Chondrocyte (in vitro differentiated cells): Measurements from ENCODE around the gene KRT13. TPM values are rescaled to one million over a fixed set of nuclear protein-coding genes. Genes with fewer than 3 reads are reported as not detected.

Experiments used
- DNase-seq: peaks from one replicate; pipeline ENCODE4 v3.0.0; 2021; ENCODE audit warnings: mixed read lengths, low spot score
- H3K27ac Mint-ChIP-seq: one replicate; pipeline ENCODE4 v1.8.0; 2021; ENCODE audit warnings: mild to moderate bottlenecking, moderate library complexity, mixed read lengths; ENCODE audit not compliant: unreplicated experiment
- H3K27me3 Mint-ChIP-seq: 2 replicates; pipeline ENCODE4 v1.8.0; 2021; ENCODE audit warnings: low read depth, mixed read lengths
- H3K36me3 Mint-ChIP-seq: 2 replicates; pipeline ENCODE4 v1.8.0; 2021; ENCODE audit warnings: low read depth, mixed read lengths
- H3K4me1 Mint-ChIP-seq: 2 replicates; pipeline ENCODE4 v1.8.0; 2021; ENCODE audit warnings: low read depth, mild to moderate bottlenecking, mixed read lengths
- H3K4me3 Mint-ChIP-seq: one replicate; pipeline ENCODE4 v1.8.0; 2021; ENCODE audit warnings: mild to moderate bottlenecking, moderate library complexity, mixed read lengths; ENCODE audit not compliant: unreplicated experiment
- H3K9me3 Mint-ChIP-seq: 2 replicates; pipeline ENCODE4 v1.8.0; 2021; ENCODE audit warnings: low read depth, mixed read lengths
- total RNA-seq: library from RNA; stranded (reverse); gene quantifications from 3 replicates; pipeline ENCODE4 v1.2.1, GENCODE V29; 2021
- TF ChIP-seq, protein P1 (sequence below): fragments of 200-600 bp; sonication (generic); IDR thresholded peaks from 2 replicates; pipeline ENCODE4 v1.5.0; 2021; ENCODE audit warnings: antibody characterized with exemption, mild to moderate bottlenecking, moderate library complexity

Gene KRT13
- total RNA-seq, 1 donor from 2014 or later: not detected

DNA sequence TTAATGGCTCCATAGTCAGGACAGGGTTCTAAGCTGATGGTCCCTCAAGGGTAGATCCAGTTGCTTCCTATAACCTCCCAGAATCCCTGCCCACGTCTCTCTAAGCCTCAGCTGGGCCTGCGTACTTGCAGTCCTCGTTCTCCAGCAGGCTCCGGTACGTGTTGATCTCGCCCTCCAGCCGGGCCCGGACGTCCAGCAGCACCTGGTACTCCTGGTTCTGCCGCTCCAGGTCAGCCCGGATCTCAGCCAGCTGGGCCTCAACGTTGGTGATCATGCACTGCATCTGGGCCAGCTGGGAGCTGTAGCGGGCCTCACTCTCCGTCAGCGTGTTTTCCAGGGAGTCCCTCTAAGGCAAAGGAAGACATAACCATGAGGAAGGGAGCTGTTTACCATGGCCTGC lies 42.7 kb downstream of the KRT13 start:
- Mint-ChIP-seq H3K4me3 (no peak overlapping the region), H3K4me1 (peaks cover 12% of the 10 kb centered on the region), H3K36me3 (no peaks in the 10 kb centered on the region), H3K9me3 (peaks cover 2% of the 10 kb centered on the region), H3K27me3 (peaks cover 17% of the 10 kb centered on the region), H3K27ac (no peak overlapping the region)
- TF ChIP-seq, protein P1, sequence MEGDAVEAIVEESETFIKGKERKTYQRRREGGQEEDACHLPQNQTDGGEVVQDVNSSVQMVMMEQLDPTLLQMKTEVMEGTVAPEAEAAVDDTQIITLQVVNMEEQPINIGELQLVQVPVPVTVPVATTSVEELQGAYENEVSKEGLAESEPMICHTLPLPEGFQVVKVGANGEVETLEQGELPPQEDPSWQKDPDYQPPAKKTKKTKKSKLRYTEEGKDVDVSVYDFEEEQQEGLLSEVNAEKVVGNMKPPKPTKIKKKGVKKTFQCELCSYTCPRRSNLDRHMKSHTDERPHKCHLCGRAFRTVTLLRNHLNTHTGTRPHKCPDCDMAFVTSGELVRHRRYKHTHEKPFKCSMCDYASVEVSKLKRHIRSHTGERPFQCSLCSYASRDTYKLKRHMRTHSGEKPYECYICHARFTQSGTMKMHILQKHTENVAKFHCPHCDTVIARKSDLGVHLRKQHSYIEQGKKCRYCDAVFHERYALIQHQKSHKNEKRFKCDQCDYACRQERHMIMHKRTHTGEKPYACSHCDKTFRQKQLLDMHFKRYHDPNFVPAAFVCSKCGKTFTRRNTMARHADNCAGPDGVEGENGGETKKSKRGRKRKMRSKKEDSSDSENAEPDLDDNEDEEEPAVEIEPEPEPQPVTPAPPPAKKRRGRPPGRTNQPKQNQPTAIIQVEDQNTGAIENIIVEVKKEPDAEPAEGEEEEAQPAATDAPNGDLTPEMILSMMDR: no peak
- no peak for DNase-seq

DNA sequence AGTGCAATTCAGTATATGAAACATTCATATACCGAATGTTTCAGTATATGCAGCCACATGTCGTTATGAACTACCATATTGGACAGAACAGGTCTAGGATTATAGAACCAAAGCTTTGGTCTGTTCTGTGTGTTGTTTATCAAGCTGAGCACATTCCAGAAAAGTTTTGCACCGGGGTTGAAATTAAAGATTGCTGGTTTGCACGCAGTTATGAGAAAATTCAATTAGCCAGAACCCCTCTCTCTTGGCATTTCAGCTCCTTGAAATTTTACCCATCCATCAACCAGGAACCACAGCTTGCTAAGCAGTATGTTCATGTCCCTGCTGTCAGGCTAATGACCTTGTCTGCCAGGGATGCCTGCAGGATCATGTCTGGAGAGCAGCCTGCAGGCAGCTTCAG lies 47.7 kb downstream of the KRT13 start:
- DNase-seq: no peak
- Mint-ChIP-seq H3K36me3 (no peaks in the 10 kb centered on the region), H3K9me3 (no peaks in the 10 kb centered on the region), H3K4me1 (no peaks in the 10 kb centered on the region), H3K27me3 (peaks cover 40% of the 10 kb centered on the region), H3K4me3 (no peak overlapping the region), H3K27ac (no peak overlapping the region)
- TF ChIP-seq, protein P1: no peak

DNA sequence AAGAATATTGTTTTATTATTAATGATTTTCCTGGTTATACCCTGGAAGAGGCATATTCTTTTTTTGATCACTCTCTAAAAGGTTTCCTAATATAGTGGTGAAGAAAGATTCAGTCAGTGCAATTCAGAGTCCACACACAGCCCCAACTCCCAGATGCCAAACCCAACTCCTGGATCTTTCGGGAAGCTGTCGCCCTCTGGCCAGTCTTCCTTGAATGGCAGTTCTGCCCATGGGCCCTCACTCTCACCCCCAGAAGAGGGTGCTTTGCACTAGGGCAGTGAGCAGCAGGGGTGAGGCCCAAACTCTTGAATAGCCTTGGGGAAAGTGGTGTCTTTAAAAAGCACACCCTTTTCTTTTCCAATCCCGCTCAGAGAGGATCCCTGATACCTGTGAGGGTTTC lies 49.2 kb downstream of the KRT13 start:
- H3K27me3 Mint-ChIP-seq: peaks cover 43% of the 10 kb centered on the region
- H3K9me3 Mint-ChIP-seq: peaks cover 11% of the 10 kb centered on the region
- H3K36me3 Mint-ChIP-seq: peaks cover under 1% of the 10 kb centered on the region
- DNase-seq: no peak
- no peak overlapping the region for H3K27ac Mint-ChIP-seq
- TF ChIP-seq, protein P1: peak; percentile 40
- peaks cover 1% of the 10 kb centered on the region for H3K4me1 Mint-ChIP-seq
- no peak overlapping the region for H3K4me3 Mint-ChIP-seq

DNA sequence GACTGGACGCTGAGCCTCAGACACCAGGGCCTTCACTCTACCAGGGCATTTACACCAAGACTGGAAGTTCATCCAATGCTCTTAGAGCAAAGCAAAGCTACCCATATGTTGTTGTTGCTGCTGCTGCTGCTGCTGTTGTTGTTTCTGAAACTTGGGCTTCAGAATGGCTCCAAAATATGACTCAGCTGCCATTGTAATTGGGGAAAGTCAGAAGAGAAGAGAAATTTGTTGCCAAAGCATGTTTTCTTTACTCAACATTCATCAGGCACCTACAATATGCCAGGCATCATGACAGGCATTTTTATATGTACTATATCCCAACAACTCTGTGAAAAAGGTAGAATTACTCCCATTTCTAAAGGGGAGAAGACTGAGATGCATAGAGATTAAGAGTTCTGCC lies 50.2 kb downstream of the KRT13 start:
- Mint-ChIP-seq H3K9me3 (peaks cover 14% of the 10 kb centered on the region), H3K4me3 (no peak overlapping the region), H3K4me1 (peaks cover 4% of the 10 kb centered on the region), H3K27me3 (peaks cover 36% of the 10 kb centered on the region), H3K27ac (no peak overlapping the region), H3K36me3 (peaks cover 3% of the 10 kb centered on the region)
- no peak for DNase-seq
- TF ChIP-seq, protein P1: no peak

DNA sequence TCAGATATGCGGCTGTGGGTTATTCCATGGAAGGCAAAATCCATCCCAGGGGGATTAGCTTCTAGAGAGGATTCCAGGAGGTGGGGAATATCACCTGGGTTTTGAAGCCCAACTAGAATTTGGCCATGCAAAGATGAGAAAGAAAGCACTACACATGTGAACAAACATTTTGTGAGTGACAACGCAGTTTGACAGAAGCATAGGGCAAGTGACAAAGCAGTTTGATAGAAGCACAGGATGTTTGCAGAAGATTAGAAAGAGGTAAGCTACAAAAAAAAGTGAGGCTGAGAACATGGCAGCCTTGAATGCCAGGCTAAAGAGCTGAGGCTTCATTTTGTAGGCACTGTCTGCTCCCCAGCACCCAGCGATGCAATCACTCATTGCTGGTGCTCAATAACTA lies 52.3 kb downstream of the KRT13 start:
- DNase-seq: no peak
- peaks cover 4% of the 10 kb centered on the region for H3K4me1 Mint-ChIP-seq
- H3K27me3 Mint-ChIP-seq: peaks cover 34% of the 10 kb centered on the region
- no peak overlapping the region for H3K27ac Mint-ChIP-seq
- TF ChIP-seq, protein P1: no peak
- peaks cover 14% of the 10 kb centered on the region for H3K9me3 Mint-ChIP-seq
- no peak overlapping the region for H3K4me3 Mint-ChIP-seq
- peaks cover 3% of the 10 kb centered on the region for H3K36me3 Mint-ChIP-seq
